ENCODE measurements around the gene CCKAR.

DNA sequence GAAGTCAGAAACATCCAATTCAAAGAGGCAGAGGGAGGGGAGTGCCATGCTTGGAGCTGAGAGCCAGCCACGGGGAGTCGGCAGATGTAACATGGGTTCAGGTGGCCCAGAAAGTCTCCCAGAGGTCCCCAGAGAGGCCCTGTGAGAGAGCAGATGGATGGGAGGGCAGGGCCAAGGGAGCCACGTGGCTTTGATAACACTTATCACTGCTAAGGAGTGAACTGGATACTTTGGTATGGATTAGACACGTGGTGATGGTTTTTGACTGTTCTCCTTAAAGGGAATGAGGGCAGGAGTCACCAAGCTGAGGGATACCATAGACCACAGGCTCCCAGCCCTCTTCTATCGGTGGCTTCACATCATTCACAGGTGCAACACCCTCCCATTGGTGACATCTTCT is 13.7 kb downstream of the CCKAR start:
- no peak for TF ChIP-seq GATA2 (IDR thresholded peaks at IDR 0.05; ENCODE audit: low read depth, low read length)
- TF ChIP-seq GATA3 (IDR thresholded peaks at IDR 0.05; ENCODE audit: low read depth, low read length), result no peak

Measured in SH-SY5Y (cell line).